ENCODE measurements around the gene PLXNC1.

The PLXNC1 gene

DNA sequence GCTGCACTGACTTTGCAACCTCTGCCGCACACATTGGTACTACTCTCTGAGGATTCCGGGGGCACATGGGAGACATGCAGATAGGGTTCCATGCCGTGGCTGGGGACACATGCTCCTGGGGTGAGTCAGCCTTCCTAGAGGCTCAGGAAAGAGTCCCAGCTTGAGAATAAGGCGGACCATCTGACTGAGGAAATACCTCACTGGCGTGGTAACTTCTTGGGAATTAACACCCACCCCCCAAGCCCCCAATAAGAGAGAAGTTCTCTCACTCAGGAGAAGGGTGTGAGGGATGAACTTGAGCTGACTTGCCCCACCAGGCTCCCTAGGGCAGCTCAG is 23.2 kb downstream of the PLXNC1 start:
- Histone ChIP-seq H3K27ac (ENCODE audit: extremely low read depth, low read depth, low read length) (no peak overlapping the region), H3K36me3 (ENCODE audit: control insufficient read depth in 2 of 2, insufficient read depth in 1 of 2, low read length in 2 of 2) (no peaks in the 10 kb centered on the region), H3K4me1 (ENCODE audit: control insufficient read depth, insufficient read depth, low read length) (0 out of 2 replicates have a peak, but pooled peaks cover 2% of the 10 kb centered on the region), H3K9me3 (ENCODE audit: control insufficient read depth, insufficient read depth, low read depth, low read length) (no peaks in the 10 kb centered on the region), H3K4me3 (ENCODE audit: low read depth, low read length) (no peak overlapping the region)
- ChIA-PET CTCF (no interaction called here), POLR2A (no interaction called here)
- TF ChIP-seq ZIC2 (tag by site-specific recombination; IDR thresholded peaks at IDR 0.05), result no peak
- TF ChIP-seq ZNF132 (tag by site-specific recombination; IDR thresholded peaks at IDR 0.05; ENCODE audit: borderline replicate concordance), result no peak
- no peak for TF ChIP-seq PRDM1 (tag by site-specific recombination; IDR thresholded peaks at IDR 0.05)
- no peak for TF ChIP-seq KLF7 (tag by site-specific recombination; IDR thresholded peaks at IDR 0.05; ENCODE audit: borderline replicate concordance)
- TF ChIP-seq ZNF202 (tag by site-specific recombination; IDR thresholded peaks at IDR 0.05; ENCODE audit: borderline replicate concordance), result no peak
- no peak for TF ChIP-seq ZNF341 (tag by site-specific recombination; IDR thresholded peaks at IDR 0.05; ENCODE audit: low read depth)
- no peak for TF ChIP-seq SP7 (tag by site-specific recombination; IDR thresholded peaks at IDR 0.05)
- TF ChIP-seq ZNF239 (tag by site-specific recombination; IDR thresholded peaks at IDR 0.05), result no peak
- no peak for TF ChIP-seq ZNF169 (tag by site-specific recombination; IDR thresholded peaks at IDR 0.05)
- TF ChIP-seq ZNF221 (tag by site-specific recombination; IDR thresholded peaks at IDR 0.05; ENCODE audit: borderline replicate concordance), result no peak
- TF ChIP-seq, protein P1, sequence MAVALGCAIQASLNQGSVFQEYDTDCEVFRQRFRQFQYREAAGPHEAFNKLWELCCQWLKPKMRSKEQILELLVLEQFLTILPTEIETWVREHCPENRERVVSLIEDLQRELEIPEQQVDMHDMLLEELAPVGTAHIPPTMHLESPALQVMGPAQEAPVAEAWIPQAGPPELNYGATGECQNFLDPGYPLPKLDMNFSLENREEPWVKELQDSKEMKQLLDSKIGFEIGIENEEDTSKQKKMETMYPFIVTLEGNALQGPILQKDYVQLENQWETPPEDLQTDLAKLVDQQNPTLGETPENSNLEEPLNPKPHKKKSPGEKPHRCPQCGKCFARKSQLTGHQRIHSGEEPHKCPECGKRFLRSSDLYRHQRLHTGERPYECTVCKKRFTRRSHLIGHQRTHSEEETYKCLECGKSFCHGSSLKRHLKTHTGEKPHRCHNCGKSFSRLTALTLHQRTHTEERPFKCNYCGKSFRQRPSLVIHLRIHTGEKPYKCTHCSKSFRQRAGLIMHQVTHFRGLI (tag by site-specific recombination; IDR thresholded peaks at IDR 0.05), result no peak
- TF ChIP-seq GLIS1 (tag by site-specific recombination; IDR thresholded peaks at IDR 0.05), result no peak
- no peak for TF ChIP-seq SCRT2 (tag by site-specific recombination; IDR thresholded peaks at IDR 0.05)
- TF ChIP-seq ZXDB (tag by site-specific recombination; IDR thresholded peaks at IDR 0.05), result no peak
- no peak for TF ChIP-seq ZNF530 (tag by site-specific recombination; IDR thresholded peaks at IDR 0.05; ENCODE audit: low read depth)
- TF ChIP-seq MZF1 (tag by site-specific recombination; IDR thresholded peaks at IDR 0.05; ENCODE audit: borderline replicate concordance), result no peak
- TF ChIP-seq ZNF621 (tag by site-specific recombination; IDR thresholded peaks at IDR 0.05), result no peak
- TF ChIP-seq ZNF843 (tag by site-specific recombination; IDR thresholded peaks at IDR 0.05), result no peak
- TF ChIP-seq, protein P2, sequence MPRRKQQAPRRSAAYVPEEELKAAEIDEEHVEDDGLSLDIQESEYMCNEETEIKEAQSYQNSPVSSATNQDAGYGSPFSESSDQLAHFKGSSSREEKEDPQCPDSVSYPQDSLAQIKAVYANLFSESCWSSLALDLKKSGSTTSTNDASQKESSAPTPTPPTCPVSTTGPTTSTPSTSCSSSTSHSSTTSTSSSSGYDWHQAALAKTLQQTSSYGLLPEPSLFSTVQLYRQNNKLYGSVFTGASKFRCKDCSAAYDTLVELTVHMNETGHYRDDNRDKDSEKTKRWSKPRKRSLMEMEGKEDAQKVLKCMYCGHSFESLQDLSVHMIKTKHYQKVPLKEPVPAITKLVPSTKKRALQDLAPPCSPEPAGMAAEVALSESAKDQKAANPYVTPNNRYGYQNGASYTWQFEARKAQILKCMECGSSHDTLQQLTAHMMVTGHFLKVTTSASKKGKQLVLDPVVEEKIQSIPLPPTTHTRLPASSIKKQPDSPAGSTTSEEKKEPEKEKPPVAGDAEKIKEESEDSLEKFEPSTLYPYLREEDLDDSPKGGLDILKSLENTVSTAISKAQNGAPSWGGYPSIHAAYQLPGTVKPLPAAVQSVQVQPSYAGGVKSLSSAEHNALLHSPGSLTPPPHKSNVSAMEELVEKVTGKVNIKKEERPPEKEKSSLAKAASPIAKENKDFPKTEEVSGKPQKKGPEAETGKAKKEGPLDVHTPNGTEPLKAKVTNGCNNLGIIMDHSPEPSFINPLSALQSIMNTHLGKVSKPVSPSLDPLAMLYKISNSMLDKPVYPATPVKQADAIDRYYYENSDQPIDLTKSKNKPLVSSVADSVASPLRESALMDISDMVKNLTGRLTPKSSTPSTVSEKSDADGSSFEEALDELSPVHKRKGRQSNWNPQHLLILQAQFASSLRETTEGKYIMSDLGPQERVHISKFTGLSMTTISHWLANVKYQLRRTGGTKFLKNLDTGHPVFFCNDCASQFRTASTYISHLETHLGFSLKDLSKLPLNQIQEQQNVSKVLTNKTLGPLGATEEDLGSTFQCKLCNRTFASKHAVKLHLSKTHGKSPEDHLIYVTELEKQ (tag by site-specific recombination; IDR thresholded peaks at IDR 0.05; ENCODE audit: borderline replicate concordance), result no peak

DNA sequence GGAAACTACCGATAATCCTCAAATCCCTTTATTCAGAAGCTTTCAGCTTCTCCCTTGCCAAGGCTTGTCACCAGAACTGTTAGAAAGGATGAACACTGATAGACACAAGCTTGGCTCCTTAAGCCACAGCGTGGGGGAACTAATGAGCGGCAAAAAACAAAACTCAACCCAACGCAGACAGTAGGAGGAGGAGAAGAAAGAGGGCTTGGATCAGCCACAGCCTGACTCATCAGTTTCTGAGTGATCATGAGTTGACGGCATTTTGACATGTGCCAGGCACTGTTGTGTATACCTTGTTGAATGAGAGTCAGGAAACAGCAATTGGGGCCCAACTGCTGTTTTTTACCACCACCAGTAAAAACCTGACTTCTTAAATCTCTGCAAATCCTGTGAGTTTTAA is 23.7 kb downstream of the PLXNC1 start:
- CTCF ChIA-PET, result no interaction called here
- no peaks in the 10 kb centered on the region for H3K36me3 ChIP-seq (ENCODE audit: control insufficient read depth in 2 of 2, insufficient read depth in 1 of 2, low read length in 2 of 2)
- H3K27ac ChIP-seq (ENCODE audit: extremely low read depth, low read depth, low read length), result no peak overlapping the region
- POLR2A ChIA-PET, result no interaction called here
- 0 out of 2 replicates have a peak, but pooled peaks cover 2% of the 10 kb centered on the region for H3K4me1 ChIP-seq (ENCODE audit: control insufficient read depth, insufficient read depth, low read length)
- TF ChIP-seq ZNF548 (tag by site-specific recombination; IDR thresholded peaks at IDR 0.05) (no peak), ZNF701 (tag by site-specific recombination; IDR thresholded peaks at IDR 0.05) (no peak), ZNF610 (tag by site-specific recombination; IDR thresholded peaks at IDR 0.05; ENCODE audit: borderline replicate concordance) (no peak), PRDM1 (tag by site-specific recombination; IDR thresholded peaks at IDR 0.05) (no peak), ZNF211 (tag by site-specific recombination; IDR thresholded peaks at IDR 0.05; ENCODE audit: low read depth) (no peak)
- TF ChIP-seq, protein P3, sequence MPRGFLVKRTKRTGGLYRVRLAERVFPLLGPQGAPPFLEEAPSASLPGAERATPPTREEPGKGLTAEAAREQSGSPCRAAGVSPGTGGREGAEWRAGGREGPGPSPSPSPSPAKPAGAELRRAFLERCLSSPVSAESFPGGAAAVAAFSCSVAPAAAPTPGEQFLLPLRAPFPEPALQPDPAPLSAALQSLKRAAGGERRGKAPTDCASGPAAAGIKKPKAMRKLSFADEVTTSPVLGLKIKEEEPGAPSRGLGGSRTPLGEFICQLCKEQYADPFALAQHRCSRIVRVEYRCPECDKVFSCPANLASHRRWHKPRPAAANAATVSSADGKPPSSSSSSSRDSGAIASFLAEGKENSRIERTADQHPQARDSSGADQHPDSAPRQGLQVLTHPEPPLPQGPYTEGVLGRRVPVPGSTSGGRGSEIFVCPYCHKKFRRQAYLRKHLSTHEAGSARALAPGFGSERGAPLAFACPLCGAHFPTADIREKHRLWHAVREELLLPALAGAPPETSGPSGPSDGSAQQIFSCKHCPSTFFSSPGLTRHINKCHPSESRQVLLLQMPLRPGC (tag by site-specific recombination; IDR thresholded peaks at IDR 0.05), result no peak
- TF ChIP-seq, protein P4, sequence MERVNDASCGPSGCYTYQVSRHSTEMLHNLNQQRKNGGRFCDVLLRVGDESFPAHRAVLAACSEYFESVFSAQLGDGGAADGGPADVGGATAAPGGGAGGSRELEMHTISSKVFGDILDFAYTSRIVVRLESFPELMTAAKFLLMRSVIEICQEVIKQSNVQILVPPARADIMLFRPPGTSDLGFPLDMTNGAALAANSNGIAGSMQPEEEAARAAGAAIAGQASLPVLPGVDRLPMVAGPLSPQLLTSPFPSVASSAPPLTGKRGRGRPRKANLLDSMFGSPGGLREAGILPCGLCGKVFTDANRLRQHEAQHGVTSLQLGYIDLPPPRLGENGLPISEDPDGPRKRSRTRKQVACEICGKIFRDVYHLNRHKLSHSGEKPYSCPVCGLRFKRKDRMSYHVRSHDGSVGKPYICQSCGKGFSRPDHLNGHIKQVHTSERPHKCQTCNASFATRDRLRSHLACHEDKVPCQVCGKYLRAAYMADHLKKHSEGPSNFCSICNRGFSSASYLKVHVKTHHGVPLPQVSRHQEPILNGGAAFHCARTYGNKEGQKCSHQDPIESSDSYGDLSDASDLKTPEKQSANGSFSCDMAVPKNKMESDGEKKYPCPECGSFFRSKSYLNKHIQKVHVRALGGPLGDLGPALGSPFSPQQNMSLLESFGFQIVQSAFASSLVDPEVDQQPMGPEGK (tag by site-specific recombination; IDR thresholded peaks at IDR 0.05), result no peak
- H3K9me3 ChIP-seq (ENCODE audit: control insufficient read depth, insufficient read depth, low read depth, low read length), result no peaks in the 10 kb centered on the region
- no peak overlapping the region for H3K4me3 ChIP-seq (ENCODE audit: low read depth, low read length)

Measured in HEK293 (cell line).